ENCODE measurements around the gene ACACB.

ACACB gene

DNA sequence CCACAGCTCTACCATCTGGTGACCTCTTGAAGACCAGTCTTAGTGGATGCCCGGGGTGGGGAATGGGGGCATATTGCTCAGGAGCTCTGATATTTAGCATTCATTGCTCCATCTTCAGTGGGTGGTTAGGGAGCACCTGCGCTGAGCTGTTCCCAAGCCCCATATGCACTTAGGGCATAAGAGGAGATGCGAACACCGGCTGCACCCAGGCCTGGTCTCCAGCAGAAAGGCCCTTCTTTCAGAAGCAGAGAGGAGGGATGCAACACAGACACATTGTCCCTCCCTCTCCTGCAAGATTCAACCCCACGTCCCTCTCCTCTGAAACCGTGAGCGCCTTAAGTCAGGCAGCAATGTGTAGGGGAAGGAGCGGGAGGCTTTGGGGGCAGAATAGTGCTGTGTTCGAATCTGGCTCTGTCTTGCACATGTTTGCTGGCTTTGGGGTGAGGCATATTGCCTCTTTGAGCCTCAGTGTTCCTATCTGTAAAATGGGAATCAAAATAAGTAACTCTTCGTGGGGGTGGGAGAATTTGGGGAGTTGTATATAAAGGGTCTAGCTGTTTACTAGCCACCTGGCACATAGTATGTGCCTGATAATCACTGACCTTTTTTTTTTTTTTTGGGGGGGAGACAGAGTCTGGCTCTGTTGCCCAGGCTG lies 105.0 kb downstream of the ACACB start:
- no peak for DNase-seq

DNA sequence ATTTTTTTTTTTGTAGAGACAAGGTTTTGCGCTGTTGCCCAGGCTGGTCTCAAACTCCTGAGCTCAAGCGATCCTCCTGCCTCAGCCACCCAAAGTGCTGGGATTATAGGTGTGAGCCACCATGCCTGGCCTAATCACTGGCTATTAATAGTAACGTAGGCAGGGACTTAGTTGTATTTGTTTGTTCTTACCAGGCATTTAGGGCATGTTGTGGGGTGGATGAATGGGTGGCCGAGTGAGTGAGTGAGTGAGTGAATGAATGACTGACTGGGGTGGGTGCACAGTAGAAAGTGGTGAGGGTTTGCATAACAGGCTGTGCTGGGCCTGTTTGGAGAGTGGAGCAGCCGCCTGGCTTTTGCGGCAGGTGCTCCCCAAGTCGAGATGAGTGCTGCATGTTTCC lies 105.7 kb downstream of the ACACB start:
- no peak for DNase-seq

DNA sequence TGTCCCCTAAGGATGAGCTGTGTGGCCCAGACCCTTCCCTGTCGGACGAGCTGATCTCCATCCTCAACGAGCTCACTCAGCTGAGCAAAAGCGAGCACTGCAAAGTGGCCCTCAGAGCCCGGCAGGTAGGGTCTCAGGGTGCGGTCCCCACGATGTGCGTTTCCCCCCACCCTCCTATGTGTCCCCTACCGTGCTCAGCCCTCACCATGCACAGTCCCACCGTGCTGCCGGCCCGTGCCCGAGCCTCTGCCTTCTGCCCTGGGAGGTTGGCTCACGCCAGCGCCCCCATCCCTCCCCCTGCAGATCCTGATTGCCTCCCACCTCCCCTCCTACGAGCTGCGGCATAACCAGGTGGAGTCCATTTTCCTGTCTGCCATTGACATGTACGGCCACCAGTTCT lies 106.1 kb downstream of the ACACB start:
- DNase-seq: no peak

DNA sequence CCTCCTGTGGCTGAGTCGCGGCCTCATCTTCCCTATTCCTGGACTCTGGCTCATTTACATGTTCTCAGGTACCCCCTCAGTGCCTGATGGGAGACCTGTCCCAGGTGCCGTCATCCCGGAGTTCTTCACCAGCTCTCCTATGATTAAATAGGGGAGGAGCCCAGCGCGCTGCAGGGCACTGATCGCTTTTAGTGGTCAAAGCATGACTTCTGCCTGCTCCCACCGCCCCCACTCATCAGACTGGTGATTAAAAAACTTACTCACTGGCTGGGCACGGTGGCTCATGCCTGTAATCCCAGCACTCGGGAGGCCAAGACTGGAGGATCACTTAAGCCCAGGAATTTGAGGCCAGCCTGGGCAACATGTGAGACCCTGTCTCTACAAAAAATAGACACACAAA lies 106.8 kb downstream of the ACACB start:
- no peak for DNase-seq

DNA sequence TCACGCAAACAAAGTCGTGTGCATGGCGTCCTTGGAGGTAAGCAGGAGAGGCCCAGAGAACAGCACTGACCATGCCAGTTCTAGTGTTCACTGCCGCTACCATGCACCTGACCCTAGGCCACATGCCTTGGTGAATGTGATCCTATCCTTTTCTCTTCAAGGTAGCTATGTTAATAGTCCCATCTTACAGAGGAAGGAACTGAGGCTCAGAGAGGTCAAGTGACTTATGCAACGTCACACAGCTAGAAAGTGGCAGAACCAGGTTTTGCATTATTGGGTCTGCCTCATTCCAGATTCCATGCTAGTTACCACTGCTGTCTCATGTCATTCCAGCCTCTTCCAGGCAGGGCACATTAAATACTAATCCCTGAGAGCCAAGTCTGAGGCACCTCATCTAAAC lies 107.5 kb downstream of the ACACB start:
- DNase-seq: no peak

DNA sequence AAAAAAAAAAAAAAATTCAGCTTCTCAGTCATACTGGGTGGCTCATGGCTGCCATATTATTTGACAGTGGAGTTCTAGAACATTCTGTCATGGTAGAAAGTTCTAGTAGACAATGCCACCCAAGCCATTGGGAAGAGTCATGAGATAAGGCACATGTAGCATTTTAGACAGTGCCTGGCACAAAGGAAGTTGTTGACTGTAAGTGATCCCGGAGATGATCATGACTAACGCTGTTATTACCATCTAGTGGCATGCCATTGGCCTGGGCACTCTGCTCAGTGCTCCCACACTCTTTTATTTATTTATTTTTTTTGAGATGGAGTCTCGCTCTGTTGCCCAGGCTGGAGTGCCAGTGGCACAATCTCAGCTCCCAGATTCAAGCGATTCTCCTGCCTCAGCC lies 112.3 kb downstream of the ACACB start:
- no peak for DNase-seq

DNA sequence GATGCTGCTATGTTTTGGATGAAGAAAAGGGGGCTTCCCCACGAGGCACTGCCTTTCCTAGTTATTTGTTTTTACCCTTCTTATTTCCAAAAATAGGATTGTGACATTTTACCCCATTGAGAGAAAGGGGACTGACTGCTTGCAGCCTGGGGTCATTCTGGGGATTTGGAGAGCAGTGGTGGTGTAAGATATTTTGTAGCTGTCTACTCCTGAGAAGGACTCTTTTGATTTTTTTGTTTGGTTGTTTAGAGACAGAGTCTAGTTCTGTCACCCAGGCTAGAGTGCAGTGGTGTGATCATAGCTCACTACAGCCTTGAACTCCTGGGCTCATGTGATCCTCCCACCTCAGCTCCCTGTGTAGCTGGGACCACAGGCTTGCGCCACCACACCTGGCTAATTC lies 113.8 kb downstream of the ACACB start:
- DNase-seq: no peak

DNA sequence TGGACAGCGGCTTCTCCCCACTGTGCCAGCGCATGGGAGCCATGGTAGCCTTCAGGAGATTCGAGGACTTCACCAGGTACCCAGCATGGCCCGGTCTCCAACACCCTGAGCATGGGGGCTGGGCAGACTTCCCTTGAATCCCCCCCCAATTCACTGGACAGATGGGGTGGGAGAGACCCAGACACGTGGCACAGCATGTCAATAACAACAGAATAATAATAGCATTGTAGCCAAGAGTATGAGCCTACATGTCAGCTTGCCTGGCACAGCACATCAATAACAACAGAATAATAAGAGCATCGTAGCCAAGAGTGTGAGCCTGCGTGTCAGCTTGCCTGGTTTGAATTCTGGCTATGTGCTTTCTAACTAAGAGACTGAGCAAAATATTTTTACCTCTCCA lies 116.3 kb downstream of the ACACB start:
- no peak for DNase-seq

DNA sequence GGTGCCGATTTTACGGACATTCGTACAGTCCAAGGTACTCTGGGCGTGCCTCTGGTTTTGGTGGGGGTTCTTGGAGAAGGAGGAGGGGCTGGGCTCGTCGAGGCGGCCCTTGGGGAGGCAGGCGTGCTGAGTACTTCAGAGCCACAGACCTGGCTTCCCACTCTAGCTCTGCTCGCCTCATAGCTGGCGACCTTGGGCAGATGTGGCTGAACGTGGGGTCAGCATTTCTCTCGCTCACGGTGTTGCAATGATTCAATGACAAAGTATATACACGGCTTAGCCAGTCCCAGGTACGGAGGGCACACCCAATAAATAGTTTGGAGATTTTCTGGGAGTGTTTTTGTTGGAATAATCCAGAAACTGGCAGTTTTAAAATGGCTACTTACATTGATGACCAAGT lies 117.6 kb downstream of the ACACB start:
- DNase-seq: no peak

DNA sequence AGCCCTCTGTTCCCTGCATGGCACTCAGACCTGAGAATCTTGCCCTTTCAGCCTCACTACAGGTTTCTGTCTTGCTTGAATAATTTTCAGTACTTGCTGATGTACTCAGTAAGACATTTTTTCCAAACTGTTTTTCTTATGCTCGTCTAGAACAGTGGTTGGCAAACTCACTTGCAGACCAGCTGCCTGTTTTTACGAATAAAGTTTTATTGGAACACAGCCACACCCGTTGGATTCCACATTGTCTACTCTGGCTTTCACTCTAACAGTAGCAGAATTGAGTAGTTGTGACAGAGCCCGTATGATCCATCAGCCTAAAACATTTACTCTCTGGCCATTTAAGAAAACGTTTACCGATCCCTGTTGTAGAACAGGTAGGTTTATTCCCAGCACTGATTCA lies 119.9 kb downstream of the ACACB start:
- DNase-seq: no peak

DNA sequence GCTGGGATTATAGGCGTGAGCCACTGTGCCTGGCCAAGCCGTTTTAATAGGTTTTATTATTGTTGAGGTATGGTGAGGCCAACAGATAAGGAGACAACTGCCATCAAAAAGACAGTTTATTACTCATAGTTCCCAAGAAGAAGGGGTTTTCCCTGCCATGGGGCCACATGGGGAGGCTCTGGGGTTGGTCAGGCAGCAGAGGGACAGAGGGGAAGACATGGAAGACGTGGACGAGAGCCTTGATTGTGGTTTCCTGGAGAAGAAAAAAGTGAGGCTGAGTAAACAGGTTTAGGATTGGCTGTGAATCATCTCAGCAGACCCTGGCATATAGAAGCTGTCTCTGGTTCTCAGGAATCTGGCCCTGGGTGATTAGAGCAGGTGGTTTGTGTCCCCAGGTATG lies 122.8 kb downstream of the ACACB start:
- no peak for DNase-seq

DNA sequence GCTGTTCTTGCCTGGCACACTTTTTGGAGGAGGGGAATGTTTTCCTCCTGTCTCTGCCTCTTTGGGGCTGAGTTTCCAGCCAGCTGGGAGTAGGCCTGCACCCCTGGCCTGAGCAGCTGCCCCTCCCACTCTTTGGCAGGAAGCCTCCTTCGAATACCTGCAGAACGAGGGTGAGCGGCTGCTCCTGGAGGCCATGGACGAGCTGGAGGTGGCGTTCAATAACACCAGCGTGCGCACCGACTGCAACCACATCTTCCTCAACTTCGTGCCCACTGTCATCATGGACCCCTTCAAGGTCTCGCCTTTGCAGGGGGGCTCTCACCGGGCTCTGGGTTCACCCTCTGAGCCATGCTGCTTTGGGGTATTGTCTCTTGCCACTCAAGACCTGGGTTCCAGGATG lies 123.3 kb downstream of the ACACB start:
- no peak for DNase-seq

DNA sequence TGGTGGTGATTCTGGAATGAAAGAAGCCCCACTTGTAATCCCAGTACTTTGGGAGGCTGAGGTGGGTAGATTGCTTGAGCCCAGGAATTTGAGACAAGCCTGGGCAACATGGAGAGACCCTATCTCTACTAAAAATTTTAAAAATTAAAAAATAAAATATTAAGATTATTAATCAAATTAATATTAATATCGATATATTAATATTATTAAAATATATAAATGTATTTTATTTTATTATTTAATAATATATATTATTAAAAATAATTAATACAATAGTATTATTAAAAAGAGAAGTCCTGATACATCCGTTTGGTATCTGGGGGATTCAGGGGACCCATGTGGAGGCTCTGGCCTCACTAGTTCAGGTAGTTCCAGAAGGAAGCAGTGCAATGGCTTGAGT lies 124.0 kb downstream of the ACACB start:
- no peak for DNase-seq

DNA sequence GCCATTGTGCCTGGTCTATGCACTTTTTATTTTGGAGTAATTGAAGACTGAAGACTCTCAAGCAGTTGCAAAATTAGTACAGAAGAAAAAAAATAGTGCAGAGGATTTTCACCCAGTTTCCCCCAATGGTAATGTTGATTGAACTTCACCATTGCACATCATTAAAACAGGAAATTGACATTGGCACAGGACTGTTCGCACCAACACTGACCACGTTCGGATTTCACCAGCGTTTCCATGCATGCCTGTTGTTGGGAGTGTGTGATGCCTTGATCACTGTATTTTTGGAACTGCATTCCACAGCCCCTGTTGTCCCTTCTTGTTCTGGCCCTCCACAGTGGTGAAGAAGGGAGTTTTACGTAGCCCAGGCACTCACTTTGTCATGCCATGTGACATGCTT lies 125.5 kb downstream of the ACACB start:
- DNase-seq: no peak

DNA sequence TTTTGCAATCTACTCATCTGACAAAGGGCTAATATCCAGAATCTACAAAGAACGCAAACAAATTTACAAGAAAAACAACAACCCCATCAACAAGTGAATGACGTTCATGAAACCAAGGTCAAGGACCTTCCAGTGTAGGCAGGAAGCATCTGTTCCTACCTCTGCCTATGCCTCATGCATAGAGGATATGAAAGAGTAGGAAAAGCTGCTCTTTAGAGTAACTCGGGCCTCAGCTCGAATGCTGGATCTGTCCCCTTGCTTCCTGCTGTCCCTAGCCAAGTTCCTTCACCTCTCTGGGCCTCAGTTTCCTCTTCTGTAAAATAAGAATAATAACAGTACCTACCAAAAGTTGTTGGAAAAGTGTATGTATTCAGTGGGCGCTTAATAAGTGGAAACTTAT lies 127.7 kb downstream of the ACACB start:
- no peak for DNase-seq

DNA sequence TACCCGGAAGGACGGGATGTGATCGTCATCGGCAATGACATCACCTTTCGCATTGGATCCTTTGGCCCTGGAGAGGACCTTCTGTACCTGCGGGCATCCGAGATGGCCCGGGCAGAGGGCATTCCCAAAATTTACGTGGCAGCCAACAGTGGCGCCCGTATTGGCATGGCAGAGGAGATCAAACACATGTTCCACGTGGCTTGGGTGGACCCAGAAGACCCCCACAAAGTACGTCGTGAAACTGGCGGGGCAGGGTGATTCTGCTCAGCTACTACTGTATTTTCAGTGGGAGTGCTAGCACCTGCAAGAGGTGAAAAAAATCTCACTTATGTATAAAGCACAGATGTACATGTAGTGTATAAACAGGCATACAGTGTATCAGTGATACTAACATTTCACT lies 129.8 kb downstream of the ACACB start:
- DNase-seq: no peak

DNA sequence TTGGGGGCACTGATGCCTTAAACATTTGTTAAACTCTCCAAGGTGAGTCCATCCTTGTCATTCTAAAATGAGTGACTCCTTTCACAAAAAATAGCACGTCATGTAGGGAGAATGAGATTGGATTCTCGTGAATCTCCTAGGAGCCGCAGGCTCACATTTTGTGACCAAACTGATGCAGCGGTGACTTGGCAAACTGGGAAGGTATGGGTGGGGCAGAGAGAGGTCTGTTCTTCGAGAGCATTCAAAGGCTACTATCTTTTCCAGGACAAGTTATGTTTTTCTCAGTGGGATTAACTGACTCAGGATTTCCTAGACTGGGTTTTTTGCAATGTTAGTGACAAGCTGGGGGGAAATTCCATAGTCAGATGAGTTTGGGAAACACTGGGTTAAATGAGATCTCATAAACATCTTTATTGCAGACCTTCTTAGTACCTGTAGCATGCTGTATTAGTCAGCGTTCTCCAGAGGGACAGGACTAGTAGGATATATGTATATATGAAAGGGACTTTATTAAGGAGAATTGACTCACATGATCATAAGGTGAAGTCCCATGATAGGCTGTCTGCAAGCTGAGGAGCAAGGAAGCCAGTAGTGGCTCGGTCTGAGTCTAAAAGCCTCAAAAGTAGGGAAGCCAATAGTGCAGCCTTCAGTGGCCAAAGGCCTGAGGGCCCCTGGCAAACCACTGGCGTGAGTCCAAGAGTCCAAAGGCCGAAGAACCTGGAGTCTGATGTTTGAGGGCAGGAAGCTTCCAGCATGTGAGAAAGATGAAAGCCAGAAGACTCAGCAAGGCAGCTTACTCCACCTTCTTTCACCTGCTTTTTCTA lies 131.7 kb downstream of the ACACB start:
- no peak for DNase-seq

DNA sequence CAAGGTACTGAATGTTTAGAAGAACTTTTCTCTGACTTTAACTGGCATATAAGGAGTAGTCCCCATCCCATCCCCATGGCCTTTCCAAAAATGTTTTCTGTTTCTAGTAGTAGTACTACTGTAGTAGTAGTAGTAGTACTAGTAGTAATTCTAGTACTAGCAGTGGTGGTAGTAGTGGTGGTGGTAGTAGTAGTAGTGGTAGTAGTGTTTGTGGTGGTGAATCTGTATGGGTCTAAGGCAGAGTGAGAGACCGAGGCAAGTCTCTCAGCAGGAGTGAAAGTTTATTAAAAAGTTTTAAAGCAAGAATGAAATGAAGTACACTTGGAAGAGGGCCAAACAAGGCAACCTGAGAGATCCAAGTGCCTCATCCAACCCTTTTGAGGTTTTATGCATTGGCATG lies 134.1 kb downstream of the ACACB start:
- DNase-seq: no peak

DNA sequence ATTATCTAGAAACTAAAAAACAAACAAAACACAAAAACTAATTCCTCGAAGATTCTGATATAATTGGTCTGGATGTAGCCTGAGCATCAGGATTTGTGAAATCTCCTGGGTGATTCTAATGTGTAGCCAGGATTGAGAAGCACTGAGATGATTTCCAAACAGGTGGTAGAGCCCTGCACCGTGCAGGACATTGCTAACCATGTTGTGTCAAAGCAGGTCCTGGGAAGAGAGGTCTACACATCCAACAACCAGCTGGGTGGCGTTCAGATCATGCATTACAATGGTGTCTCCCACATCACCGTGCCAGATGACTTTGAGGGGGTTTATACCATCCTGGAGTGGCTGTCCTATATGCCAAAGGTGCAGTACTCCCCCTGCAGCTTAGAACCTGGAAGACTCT lies 136.4 kb downstream of the ACACB start:
- no peak for DNase-seq

DNA sequence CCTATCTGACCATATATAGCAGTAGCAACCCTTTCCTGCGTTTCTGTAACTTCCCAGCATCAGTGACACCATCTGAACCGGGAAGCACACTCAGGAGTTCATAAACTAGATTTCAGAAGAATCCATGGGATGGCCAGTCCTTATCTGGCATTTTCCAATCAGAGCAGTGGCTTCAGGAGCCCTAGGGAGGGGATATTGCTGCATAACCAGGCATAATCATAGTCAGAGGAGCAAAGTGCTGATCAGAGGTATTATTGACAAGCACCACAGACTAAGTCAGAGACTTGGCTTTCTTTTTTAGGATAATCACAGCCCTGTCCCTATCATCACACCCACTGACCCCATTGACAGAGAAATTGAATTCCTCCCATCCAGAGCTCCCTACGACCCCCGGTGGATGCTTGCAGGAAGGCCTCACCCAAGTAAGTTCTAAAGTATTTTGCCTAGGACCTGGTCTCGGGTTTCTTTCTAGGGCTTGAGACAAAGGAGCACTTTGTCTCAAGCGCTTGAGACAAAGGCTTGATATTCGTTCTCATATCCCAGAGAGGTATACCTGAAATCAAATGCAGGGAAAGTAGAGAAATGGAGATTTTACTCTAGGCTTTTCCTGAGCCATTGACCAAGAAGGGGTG lies 137.6 kb downstream of the ACACB start:
- DNase-seq: no peak

DNA sequence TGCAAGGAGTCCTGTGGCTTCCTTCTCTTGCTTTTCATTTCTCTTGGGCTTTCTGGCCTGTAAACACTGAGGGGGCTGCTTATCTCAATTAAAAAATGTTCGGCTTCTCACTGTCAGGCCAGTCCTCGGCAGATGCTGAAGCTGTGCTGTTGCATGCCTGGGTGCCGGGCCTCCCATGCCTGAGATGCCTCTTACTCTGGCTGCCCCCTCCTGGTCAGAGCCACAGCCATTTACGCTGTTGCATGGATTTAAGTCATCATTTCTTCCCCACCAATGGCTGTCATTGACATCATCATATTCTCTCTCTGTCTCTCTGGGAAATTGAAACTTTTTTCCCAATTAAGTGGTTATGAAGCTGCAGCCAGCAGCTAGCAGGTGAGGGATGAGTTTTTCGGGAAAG lies 139.0 kb downstream of the ACACB start:
- no peak for DNase-seq

DNA sequence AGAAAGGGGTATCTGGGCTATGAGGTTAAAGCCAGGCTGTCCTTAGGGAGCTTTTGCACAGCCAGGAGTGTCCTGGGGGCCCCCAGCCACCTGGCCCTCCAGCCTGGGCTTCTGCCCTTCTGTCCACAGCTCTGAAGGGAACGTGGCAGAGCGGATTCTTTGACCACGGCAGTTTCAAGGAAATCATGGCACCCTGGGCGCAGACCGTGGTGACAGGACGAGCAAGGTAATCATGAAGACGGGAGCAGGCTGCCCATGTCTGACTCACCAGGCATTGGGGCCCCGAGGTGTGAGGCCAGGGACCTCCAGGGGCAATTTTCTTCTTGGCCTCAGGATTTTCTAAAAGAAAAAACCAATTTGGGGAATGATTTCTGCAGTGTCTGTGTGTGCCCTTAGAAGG lies 139.6 kb downstream of the ACACB start:
- no peak for DNase-seq

DNA sequence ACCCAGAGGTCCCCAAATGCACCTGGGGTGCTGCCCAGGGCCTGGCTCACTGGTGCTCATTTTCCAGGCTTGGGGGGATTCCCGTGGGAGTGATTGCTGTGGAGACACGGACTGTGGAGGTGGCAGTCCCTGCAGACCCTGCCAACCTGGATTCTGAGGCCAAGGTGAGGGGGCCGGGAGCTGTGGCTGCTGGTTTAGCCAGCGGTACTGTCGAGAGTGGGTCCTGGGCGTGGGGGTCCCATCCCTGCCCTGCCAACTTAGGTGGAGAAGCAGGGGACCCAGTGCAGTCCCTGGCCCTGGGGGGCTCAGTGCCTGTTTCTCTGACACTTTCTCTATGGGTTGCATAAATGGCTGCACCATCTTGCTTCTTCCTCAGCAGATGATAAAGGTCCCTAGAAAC lies 141.8 kb downstream of the ACACB start:
- DNase-seq: no peak
